Measurements from ENCODE around the gene BMP7. TPM values are rescaled to one million over a fixed set of nuclear protein-coding genes. Genes with fewer than 3 reads are reported as not detected.

The BMP7 gene
- total and polyA plus RNA-seq, 2 of the 8 experiments (the other 6 are each of a cell fraction or from before 2014, with no cell fraction given) = 9.2 to 14.7 TPM

GRCh38 chr20:57274299-57274698 lies 7.9 kb upstream of the BMP7 start:
- no peak overlapping the region for H2BK20ac ChIP-seq (ENCODE audit: low read length)
- no peak overlapping the region for H4K91ac ChIP-seq (replicated peaks; ENCODE audit: insufficient read length, low read length)
- no peak overlapping the region for H2AK5ac ChIP-seq (ENCODE audit: low read depth, low read length)
- H3K4me3 ChIP-seq (ENCODE audit: extremely low read depth in 1 of 4, insufficient read depth in 2 of 4, low read depth in 3 of 4, low read length in 4 of 4) = no peak overlapping the region
- no peaks in the 10 kb centered on the region for H3K36me3 ChIP-seq (ENCODE audit: control insufficient read depth in 2 of 4, insufficient read depth in 4 of 4, low read length in 3 of 4)
- H3K4ac ChIP-seq (replicated peaks; ENCODE audit: insufficient read length, low read depth, low read length) = no peak overlapping the region
- FAIRE-seq = no peak
- CTCF ChIA-PET (ENCODE audit: partially characterized antibody) = interaction anchor here (1.3 to 3.2 kb wide), 2 partner anchors 52 to 55 kb away, joined by 4 to 12 read pairs; partner anchors contain the start of gene SPO11
- no peak overlapping the region for H4K8ac ChIP-seq (ENCODE audit: extremely low read depth, insufficient read depth, low read length)
- H3K23me2 ChIP-seq (ENCODE audit: low read depth, low read length) = no peaks in the 10 kb centered on the region; the same call in 1 of the 2 replicates
- WGBS, 2 experiments (ENCODE audit: extremely low coverage in 1 of 2, insufficient coverage in 1 of 2, insufficient read length in 1 of 2, insufficient replicate concordance in 2 of 2, low coverage in 1 of 2, low lambda C conversion rate in 2 of 2, missing lambda C conversion rate in 1 of 2) = 89% methylated on average over 3 of the region's 3 CpGs; no CpG with 5 or more reads in 1 of the 2 experiments
- H2BK15ac ChIP-seq (ENCODE audit: low read length) = no peak overlapping the region
- no peak for TF ChIP-seq SAP30 (IDR thresholded peaks at IDR 0.05; ENCODE audit: insufficient read depth, insufficient replicate concordance, low read length)
- no peak for TF ChIP-seq JUN (IDR thresholded peaks at IDR 0.05; ENCODE audit: low read depth, low read length)
- no peak for TF ChIP-seq SIX5 (IDR thresholded peaks at IDR 0.05; ENCODE audit: low read depth, low read length)
- no peak for TF ChIP-seq SP4 (IDR thresholded peaks at IDR 0.05; ENCODE audit: low read length)
- no peak for TF ChIP-seq SRF (IDR thresholded peaks at IDR 0.05; ENCODE audit: low read depth, low read length)
- no peak for TF ChIP-seq RNF2 (IDR thresholded peaks at IDR 0.05; ENCODE audit: borderline replicate concordance, low read depth, low read length, missing control alignments, poor library complexity, severe bottlenecking)
- TF ChIP-seq CTCF (IDR thresholded peaks at IDR 0.05; ENCODE audit: control extremely low read depth in 1 of 3, insufficient read depth in 1 of 3, low read depth in 1 of 3, low read length in 3 of 3) = no peak
- no peaks in the 10 kb centered on the region for H4K20me1 ChIP-seq (replicated peaks in 1 of 2; ENCODE audit: control insufficient read depth in 1 of 2, insufficient read depth in 2 of 2, low read length in 2 of 2)
- H3K27me3 ChIP-seq (replicated peaks in 1 of 4; ENCODE audit: control insufficient read depth in 3 of 4, extremely low read depth in 1 of 4, insufficient read depth in 3 of 4, low read length in 3 of 4) = peaks cover 0 to 21% (median 15%) of the 10 kb centered on the region in 4 experiments; a peak in 4 of 7 replicates
- H3K79me1 ChIP-seq (ENCODE audit: low read depth, low read length) = no peaks in the 10 kb centered on the region
- no peak overlapping the region for H3K18ac ChIP-seq (ENCODE audit: extremely low read depth, low read length)
- no peak overlapping the region for H2BK5ac ChIP-seq (ENCODE audit: low read depth, low read length)
- H3K79me2 ChIP-seq (ENCODE audit: control insufficient read depth in 1 of 2, insufficient read depth in 2 of 2, low read length in 2 of 2) = no peaks in the 10 kb centered on the region
- no peaks in the 10 kb centered on the region for H3K9me3 ChIP-seq (ENCODE audit: insufficient read depth in 2 of 2, low read depth in 1 of 2, low read length in 1 of 2)
- no peak overlapping the region for H3K14ac ChIP-seq (ENCODE audit: insufficient read length)
- no peak overlapping the region for H2AFZ ChIP-seq (ENCODE audit: low read length)
- no peak overlapping the region for H3K27ac ChIP-seq (ENCODE audit: low read depth, low read length)
- no peak overlapping the region for H3K4me2 ChIP-seq (ENCODE audit: insufficient read depth in 1 of 2, low read depth in 2 of 2, low read length in 2 of 2)
- H2BK120ac ChIP-seq (replicated peaks; ENCODE audit: low read depth, low read length) = no peak overlapping the region
- POLR2A ChIA-PET (ENCODE audit: partially characterized antibody) = no interaction called here
- no peak overlapping the region for H3K56ac ChIP-seq (replicated peaks; ENCODE audit: insufficient read length, low read depth, low read length)
- H3K23ac ChIP-seq (ENCODE audit: insufficient read length) = no peak overlapping the region
- no peak overlapping the region for H2BK12ac ChIP-seq (ENCODE audit: low read depth, low read length)
- H3K9ac ChIP-seq (replicated peaks in 1 of 4; ENCODE audit: extremely low read depth in 1 of 4, low read depth in 3 of 4, low read length in 3 of 4) = no peak overlapping the region
- no peak for DNase-seq (ENCODE audit: low read depth in 1 of 2, low spot score in 2 of 2)
- peaks cover 6 to 16% (median 7%) of the 10 kb centered on the region in 4 experiments; a peak in 6 of 7 replicates for H3K4me1 ChIP-seq (replicated peaks in 1 of 4; ENCODE audit: control insufficient read depth in 3 of 4, insufficient read depth in 4 of 4, low read length in 3 of 4)
- no peak overlapping the region for H4K5ac ChIP-seq (ENCODE audit: insufficient read length, low read depth, low read length)

All from H1 (cell line).